Measurements from ENCODE around the gene CNGA1. TPM values are rescaled to one million over a fixed set of nuclear protein-coding genes. Genes with fewer than 3 reads are reported as not detected.

CNGA1 gene
- polyA plus RNA-seq (2013): 0.21 TPM

DNA sequence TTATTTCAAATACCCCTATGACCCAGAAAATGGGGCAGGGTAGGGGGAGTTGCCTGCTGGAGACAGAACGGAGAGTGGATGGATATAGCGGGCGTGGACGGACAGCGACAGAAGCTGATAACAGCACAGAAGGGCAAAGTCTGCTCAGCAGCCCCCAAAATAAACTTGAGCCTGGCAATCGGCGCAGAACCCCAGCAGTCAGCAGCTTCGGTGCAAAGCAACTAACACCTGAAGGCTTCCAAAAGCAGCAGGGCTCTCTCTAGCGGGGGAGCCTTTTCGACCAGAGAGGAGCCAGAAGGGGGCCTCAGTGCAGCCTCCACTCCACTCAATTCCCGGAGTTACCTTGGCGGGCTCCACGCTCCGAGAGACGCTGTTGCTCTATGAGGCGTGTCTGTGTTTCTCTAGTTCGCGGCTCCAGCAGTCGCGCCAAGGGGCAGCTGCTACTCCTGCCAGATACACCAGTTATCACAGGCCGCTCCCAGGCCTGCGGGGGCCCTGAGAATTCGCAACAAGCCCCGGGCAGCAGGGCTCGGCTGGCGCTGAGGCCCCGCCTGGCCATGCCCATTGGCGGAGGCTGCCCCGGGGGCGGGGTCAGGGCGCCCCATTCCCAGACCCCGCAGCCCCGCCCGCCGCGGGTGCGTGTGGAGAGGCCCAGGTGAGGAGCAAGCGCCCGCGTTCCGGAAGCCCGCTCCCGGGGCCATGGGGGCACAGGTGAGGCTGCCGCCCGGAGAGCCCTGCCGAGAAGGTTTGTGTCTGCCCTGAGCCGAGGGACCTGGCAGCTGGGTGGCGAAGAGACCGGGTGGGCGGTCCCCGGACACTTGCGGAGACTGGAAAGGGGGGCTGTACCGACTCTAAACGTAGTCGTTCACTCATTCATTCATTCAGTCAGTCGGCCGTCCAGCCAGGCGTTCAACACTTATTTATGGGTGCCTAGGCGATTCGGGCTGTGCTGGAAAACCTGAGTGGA lies at the start of gene CNGA1, which contains the start of gene NIPAL1:
Gene CNGA1 (minus strand): TSS at position 541 of the 967 bp plus-strand sequence. CDS start 63,992 bp downstream, outside the sequence.
Gene NIPAL1 (plus strand): TSS at position 632 of the 967 bp plus-strand sequence. CDS start 68 bp downstream, at position 700.
- Histone ChIP-seq H3K27me3 (replicated peaks in 2 of 5; ENCODE audit: control insufficient read depth in 4 of 5, insufficient read depth in 5 of 5, low read length in 4 of 5) (peaks cover 6 to 37% (median 9%) of the 10 kb centered on the region in 5 experiments), H3K9me3 (ENCODE audit: control extremely low read depth in 1 of 5, control insufficient read depth in 4 of 5, insufficient read depth in 2 of 5, low read depth in 1 of 5, low read length in 4 of 5) (no peaks in the 10 kb centered on the region), H3K27ac (ENCODE audit: insufficient read depth in 1 of 2, low read depth in 1 of 2, low read length in 2 of 2, poor library complexity in 1 of 2, severe bottlenecking in 2 of 2) (no peak within 1 kb of the TSS), H3K4me1 (ENCODE audit: control extremely low read depth in 1 of 4, control insufficient read depth in 4 of 4, insufficient read depth in 4 of 4, low read length in 3 of 4) (peaks cover 0 to 23% (median 15%) of the 10 kb centered on the region in 4 experiments), H3K4me3 (ENCODE audit: control insufficient read depth in 1 of 7, extremely low read depth in 1 of 7, insufficient read depth in 4 of 7, low read depth in 2 of 7, low read length in 6 of 7) (peak within 1 kb of the TSS; percentile 47 to 80 (median 74)), H3K36me3 (ENCODE audit: control insufficient read depth in 4 of 4, insufficient read depth in 4 of 4, low read length in 3 of 4) (no peaks in the 10 kb centered on the region)
- 1% methylated on average over 57 of the region's 60 CpGs for WGBS (ENCODE audit: insufficient coverage)
- ChIA-PET POLR2A (no interaction called here), CTCF (interaction anchor here (1.3 to 4.4 kb wide), 4 partner anchors 15 to 31 kb away, joined by 3 to 11 read pairs (median 3); no protein-coding TSS in a partner anchor)
- peak; percentile 56 to 69 (median 57) for DNase-seq

DNA sequence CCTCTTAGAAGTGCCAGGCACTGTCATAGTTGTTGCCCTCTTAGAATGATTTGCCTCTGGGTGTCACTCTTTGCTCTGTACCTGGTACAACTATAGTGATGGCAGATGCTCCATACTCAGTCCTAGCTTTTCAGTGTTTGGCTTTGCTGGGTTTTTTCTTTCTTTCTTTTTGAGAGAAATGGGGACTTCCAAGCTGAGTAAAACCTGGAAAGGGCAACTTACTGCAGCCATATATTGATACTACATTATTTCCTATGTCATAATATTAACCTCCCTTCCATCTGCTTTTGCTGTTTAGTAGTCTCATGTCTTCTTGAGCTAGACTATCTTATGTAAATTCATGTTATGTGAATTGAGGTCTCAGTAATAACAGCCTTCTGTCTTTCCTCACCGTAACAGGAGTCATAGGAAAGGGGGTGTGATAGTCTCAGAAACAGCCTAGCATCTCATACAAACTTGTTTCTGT lies 49.1 kb upstream of the CNGA1 start:
- H3K27ac ChIP-seq (ENCODE audit: insufficient read depth in 1 of 2, low read depth in 1 of 2, low read length in 2 of 2, poor library complexity in 1 of 2, severe bottlenecking in 2 of 2): no peak overlapping the region
- 100% methylated on average over 1 of the region's 1 CpG for WGBS (ENCODE audit: insufficient coverage)
- POLR2A ChIA-PET: no interaction called here
- H3K36me3 ChIP-seq (ENCODE audit: control insufficient read depth in 4 of 4, insufficient read depth in 4 of 4, low read length in 3 of 4): peaks cover 0 to 12% (median 2%) of the 10 kb centered on the region in 4 experiments
- no peak for DNase-seq
- CTCF ChIA-PET: interaction anchor here (0.9 to 2.0 kb wide), 4 partner anchors 10 to 80 kb away, joined by 3 to 10 read pairs (median 3); no protein-coding TSS in a partner anchor
- H3K4me1 ChIP-seq (ENCODE audit: control extremely low read depth in 1 of 4, control insufficient read depth in 4 of 4, insufficient read depth in 4 of 4, low read length in 3 of 4): no peaks in the 10 kb centered on the region
- no peak overlapping the region for H3K4me3 ChIP-seq (ENCODE audit: control insufficient read depth in 1 of 7, extremely low read depth in 1 of 7, insufficient read depth in 4 of 7, low read depth in 2 of 7, low read length in 6 of 7)
- H3K9me3 ChIP-seq (ENCODE audit: control extremely low read depth in 1 of 5, control insufficient read depth in 4 of 5, insufficient read depth in 2 of 5, low read depth in 1 of 5, low read length in 4 of 5): peaks cover 0 to 4% (median 0%) of the 10 kb centered on the region in 5 experiments
- H3K27me3 ChIP-seq (replicated peaks in 2 of 5; ENCODE audit: control insufficient read depth in 4 of 5, insufficient read depth in 5 of 5, low read length in 4 of 5): no peaks in the 10 kb centered on the region

DNA sequence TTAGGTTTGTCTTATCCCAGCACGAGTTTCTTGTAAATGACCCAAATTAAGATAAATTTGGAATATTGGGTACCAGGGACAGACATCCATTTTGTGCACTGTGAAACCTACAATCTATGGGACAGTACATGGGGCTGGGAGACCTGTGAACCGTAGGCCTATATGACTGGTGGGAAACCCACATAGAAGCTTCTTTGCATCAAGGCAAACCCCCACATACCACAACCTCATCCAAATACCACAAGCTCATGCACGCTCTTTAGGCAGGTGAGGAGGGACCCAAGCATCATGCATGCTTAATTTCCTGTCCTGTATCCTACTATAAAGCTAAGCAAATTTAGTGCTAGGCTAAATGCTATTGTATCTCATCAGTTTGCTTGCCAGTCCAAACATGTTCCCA lies 47.9 kb upstream of the CNGA1 start:
- Histone ChIP-seq H3K36me3 (ENCODE audit: control insufficient read depth in 4 of 4, insufficient read depth in 4 of 4, low read length in 3 of 4) (peaks cover 0 to 12% (median 2%) of the 10 kb centered on the region in 4 experiments), H3K27me3 (replicated peaks in 2 of 5; ENCODE audit: control insufficient read depth in 4 of 5, insufficient read depth in 5 of 5, low read length in 4 of 5) (no peaks in the 10 kb centered on the region), H3K27ac (ENCODE audit: insufficient read depth in 1 of 2, low read depth in 1 of 2, low read length in 2 of 2, poor library complexity in 1 of 2, severe bottlenecking in 2 of 2) (no peak overlapping the region), H3K4me1 (ENCODE audit: control extremely low read depth in 1 of 4, control insufficient read depth in 4 of 4, insufficient read depth in 4 of 4, low read length in 3 of 4) (no peaks in the 10 kb centered on the region), H3K4me3 (ENCODE audit: control insufficient read depth in 1 of 7, extremely low read depth in 1 of 7, insufficient read depth in 4 of 7, low read depth in 2 of 7, low read length in 6 of 7) (no peak overlapping the region), H3K9me3 (ENCODE audit: control extremely low read depth in 1 of 5, control insufficient read depth in 4 of 5, insufficient read depth in 2 of 5, low read depth in 1 of 5, low read length in 4 of 5) (peaks cover 0 to 4% (median 0%) of the 10 kb centered on the region in 5 experiments)
- no peak for DNase-seq
- ChIA-PET CTCF (interaction anchor here (1.0 kb wide), 1 partner anchor 31 kb away, joined by 4 read pairs; no protein-coding TSS in a partner anchor), POLR2A (no interaction called here)
- 100% methylated on average over 2 of the region's 3 CpGs for WGBS (ENCODE audit: insufficient coverage)

DNA sequence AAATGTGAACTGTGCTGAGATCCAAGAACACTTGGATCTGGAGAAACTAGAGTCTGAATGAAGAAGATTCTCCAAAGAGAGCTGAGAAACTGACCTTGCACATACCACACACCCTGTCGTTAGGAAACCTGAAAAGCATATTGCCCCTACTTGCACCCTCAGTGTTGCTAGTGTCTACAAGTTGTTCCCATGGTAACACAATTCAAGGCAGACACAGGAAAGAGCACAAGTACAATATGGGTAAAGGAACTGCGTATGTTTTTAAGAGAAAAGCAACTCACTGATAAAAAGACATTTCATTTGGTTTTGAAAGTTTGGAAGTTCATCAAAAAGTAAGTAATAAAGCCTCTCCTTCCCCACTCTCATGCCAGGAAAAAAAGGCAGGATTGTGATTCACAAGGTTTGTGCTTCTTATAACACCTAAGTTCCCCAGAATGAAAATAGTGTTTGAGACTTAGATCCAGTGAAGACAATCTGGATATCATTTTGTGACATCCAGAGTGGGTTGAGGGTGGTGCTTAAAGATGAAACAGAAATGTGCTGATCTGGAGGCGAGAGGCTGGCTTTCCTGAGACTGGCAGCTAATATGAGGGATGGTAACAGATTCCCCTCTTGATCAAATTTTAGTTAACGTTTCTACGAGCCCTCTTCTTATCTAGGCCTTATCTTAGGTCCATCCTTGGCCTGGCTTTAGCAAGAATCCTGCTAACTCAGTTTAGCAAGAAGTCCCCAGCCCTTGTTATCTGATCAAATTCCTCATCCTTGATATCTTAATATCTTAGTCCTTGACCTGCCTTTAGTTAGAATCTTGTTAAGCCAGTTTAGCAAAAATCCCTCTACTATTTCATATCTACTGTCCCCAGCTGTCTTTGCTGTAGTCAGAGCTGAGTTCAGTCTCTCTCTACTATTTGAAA lies 42.4 kb upstream of the CNGA1 start:
- no peaks in the 10 kb centered on the region for H3K4me1 ChIP-seq (ENCODE audit: control extremely low read depth in 1 of 4, control insufficient read depth in 4 of 4, insufficient read depth in 4 of 4, low read length in 3 of 4)
- H3K27ac ChIP-seq (ENCODE audit: insufficient read depth in 1 of 2, low read depth in 1 of 2, low read length in 2 of 2, poor library complexity in 1 of 2, severe bottlenecking in 2 of 2): no peak overlapping the region
- POLR2A ChIA-PET: no interaction called here
- no peaks in the 10 kb centered on the region for H3K36me3 ChIP-seq (ENCODE audit: control insufficient read depth in 4 of 4, insufficient read depth in 4 of 4, low read length in 3 of 4)
- no peaks in the 10 kb centered on the region for H3K27me3 ChIP-seq (replicated peaks in 2 of 5; ENCODE audit: control insufficient read depth in 4 of 5, insufficient read depth in 5 of 5, low read length in 4 of 5)
- 95% methylated on average over 3 of the region's 5 CpGs for WGBS (ENCODE audit: insufficient coverage)
- DNase-seq: no peak
- H3K4me3 ChIP-seq (ENCODE audit: control insufficient read depth in 1 of 7, extremely low read depth in 1 of 7, insufficient read depth in 4 of 7, low read depth in 2 of 7, low read length in 6 of 7): no peak overlapping the region
- peaks cover 0 to 4% (median 0%) of the 10 kb centered on the region in 5 experiments for H3K9me3 ChIP-seq (ENCODE audit: control extremely low read depth in 1 of 5, control insufficient read depth in 4 of 5, insufficient read depth in 2 of 5, low read depth in 1 of 5, low read length in 4 of 5)
- CTCF ChIA-PET: interaction anchor here (1.2 kb wide), 1 partner anchor 13 kb away, joined by 3 read pairs; no protein-coding TSS in a partner anchor

DNA sequence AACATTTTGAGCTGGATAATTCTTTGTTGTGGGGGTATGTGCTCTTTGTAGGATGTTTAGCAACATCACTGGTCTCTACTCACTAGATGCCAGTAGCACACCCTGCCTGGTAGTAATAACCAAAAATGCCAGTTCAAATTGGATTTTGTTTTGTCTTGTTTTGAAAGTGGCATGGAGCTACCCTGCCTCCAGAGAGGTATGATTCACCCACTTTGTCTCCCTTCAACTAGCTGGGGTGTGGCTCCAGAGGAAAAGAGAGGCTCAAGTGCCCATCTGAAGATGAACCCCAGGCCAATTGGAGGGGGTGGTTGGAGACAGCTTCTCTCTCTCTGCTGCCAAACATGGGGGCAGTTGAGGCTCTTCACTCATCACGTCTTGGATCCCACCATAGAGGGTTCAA lies 34.6 kb upstream of the CNGA1 start:
- H3K27me3 ChIP-seq (replicated peaks in 2 of 5; ENCODE audit: control insufficient read depth in 4 of 5, insufficient read depth in 5 of 5, low read length in 4 of 5): peaks cover 0 to 9% (median 0%) of the 10 kb centered on the region in 5 experiments
- ChIA-PET CTCF (interaction anchor here (1.3 to 3.2 kb wide), 3 partner anchors 10 to 18 kb away, joined by 4 to 13 read pairs (median 9); no protein-coding TSS in a partner anchor), POLR2A (no interaction called here)
- H3K4me1 ChIP-seq (ENCODE audit: control extremely low read depth in 1 of 4, control insufficient read depth in 4 of 4, insufficient read depth in 4 of 4, low read length in 3 of 4): peaks cover 13 to 23% (median 18%) of the 10 kb centered on the region in 4 experiments
- H3K9me3 ChIP-seq (ENCODE audit: control extremely low read depth in 1 of 5, control insufficient read depth in 4 of 5, insufficient read depth in 2 of 5, low read depth in 1 of 5, low read length in 4 of 5): no peaks in the 10 kb centered on the region
- no CpG with 5 or more reads among the region's 1 CpG for WGBS (ENCODE audit: insufficient coverage)
- DNase-seq: no peak
- H3K27ac ChIP-seq (ENCODE audit: insufficient read depth in 1 of 2, low read depth in 1 of 2, low read length in 2 of 2, poor library complexity in 1 of 2, severe bottlenecking in 2 of 2): no peak overlapping the region
- H3K36me3 ChIP-seq (ENCODE audit: control insufficient read depth in 4 of 4, insufficient read depth in 4 of 4, low read length in 3 of 4): no peaks in the 10 kb centered on the region
- no peak overlapping the region for H3K4me3 ChIP-seq (ENCODE audit: control insufficient read depth in 1 of 7, extremely low read depth in 1 of 7, insufficient read depth in 4 of 7, low read depth in 2 of 7, low read length in 6 of 7)

DNA sequence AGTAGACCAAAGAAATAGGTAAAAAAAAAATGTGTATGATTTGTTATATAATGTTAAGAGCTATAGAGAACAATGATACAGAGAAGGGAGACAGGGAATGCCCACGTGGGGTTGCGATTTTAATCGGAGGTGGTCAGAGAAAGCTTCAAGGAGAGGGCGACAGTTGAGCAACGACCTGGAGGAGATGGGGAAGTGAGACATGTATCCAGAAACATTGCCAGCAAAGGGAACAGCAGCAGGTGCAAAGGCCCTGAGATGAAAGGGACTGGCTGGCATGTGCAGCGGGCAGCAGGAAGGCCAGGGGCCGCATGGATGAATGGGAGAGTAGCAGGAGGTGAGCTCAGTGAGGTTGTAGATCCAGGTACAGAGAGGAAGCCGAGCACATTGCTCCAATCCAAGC lies 33.0 kb upstream of the CNGA1 start:
- ChIA-PET POLR2A (no interaction called here), CTCF (interaction anchor here (0.7 to 3.2 kb wide), 5 partner anchors 16 to 183 kb away, joined by 3 to 13 read pairs (median 4); no protein-coding TSS in a partner anchor)
- H3K4me1 ChIP-seq (ENCODE audit: control extremely low read depth in 1 of 4, control insufficient read depth in 4 of 4, insufficient read depth in 4 of 4, low read length in 3 of 4): peaks cover 13 to 25% (median 19%) of the 10 kb centered on the region in 4 experiments
- WGBS (ENCODE audit: insufficient coverage): 91% methylated on average over 6 of the region's 8 CpGs
- no peak for DNase-seq
- H3K9me3 ChIP-seq (ENCODE audit: control extremely low read depth in 1 of 5, control insufficient read depth in 4 of 5, insufficient read depth in 2 of 5, low read depth in 1 of 5, low read length in 4 of 5): no peaks in the 10 kb centered on the region
- peaks cover 0 to 9% (median 0%) of the 10 kb centered on the region in 5 experiments for H3K27me3 ChIP-seq (replicated peaks in 2 of 5; ENCODE audit: control insufficient read depth in 4 of 5, insufficient read depth in 5 of 5, low read length in 4 of 5)
- no peak overlapping the region for H3K27ac ChIP-seq (ENCODE audit: insufficient read depth in 1 of 2, low read depth in 1 of 2, low read length in 2 of 2, poor library complexity in 1 of 2, severe bottlenecking in 2 of 2)
- H3K36me3 ChIP-seq (ENCODE audit: control insufficient read depth in 4 of 4, insufficient read depth in 4 of 4, low read length in 3 of 4): no peaks in the 10 kb centered on the region
- no peak overlapping the region for H3K4me3 ChIP-seq (ENCODE audit: control insufficient read depth in 1 of 7, extremely low read depth in 1 of 7, insufficient read depth in 4 of 7, low read depth in 2 of 7, low read length in 6 of 7)

Data from common myeloid progenitor, CD34-positive (primary cell).